Colonic mucosa (tissue), 4 donors: ENCODE measurements around the gene RING1. TPM values are rescaled to one million over a fixed set of nuclear protein-coding genes. Genes with fewer than 3 reads are reported as not detected.

ENCODE experiments used
- DNase-seq: peaks from one replicate; pipeline ENCODE4 v3.0.0-alpha.2; 2020
- H3K27ac ChIP-seq: fragments of 200-600 bp; one replicate; pipeline ENCODE4 v1.8.0; 2021
- H3K27me3 ChIP-seq: fragments of 200-600 bp; one replicate; pipeline ENCODE4 v1.8.0; 2021
- H3K36me3 ChIP-seq: fragments of 200-600 bp; one replicate; pipeline ENCODE4 v1.8.0; 2021
- H3K4me1 ChIP-seq: fragments of 200-600 bp; one replicate; pipeline ENCODE4 v1.8.0; 2021; ENCODE audit warnings: mild to moderate bottlenecking
- H3K4me3 ChIP-seq: fragments of 200-600 bp; one replicate; pipeline ENCODE4 v1.8.0; 2021
- H3K9ac ChIP-seq, 2 donors: one replicate each; pipeline ENCODE4 v1.7.0; 2013; ENCODE audit warnings: control low read depth in 2 of 2, low read depth in 2 of 2, low read length in 2 of 2
- H3K9me3 ChIP-seq: fragments of 200-600 bp; one replicate; pipeline ENCODE4 v1.8.0; 2021
- intact Hi-C: fragments of 100-400 bp; cut with DNase I; formaldehyde crosslinking; loops from one replicate; pipeline ENCODE4 v1.14.1; 2022
- total RNA-seq, 2 donors: library from RNA; stranded (reverse); fragmentation: NEBNext Ultra II Directional in 1 of 2; extraction: Animal tissue kit (Norgen Biotek cat#: 25700) in 1 of 2; gene quantifications; one replicate each; pipeline ENCODE4 v1.2.1, GENCODE V29; 2021
- TF ChIP-seq, protein P1 (sequence below): fragments of 200-600 bp; IDR thresholded peaks from one replicate; pipeline ENCODE4 v1.8.0; 2022; ENCODE audit warnings: antibody characterized with exemption, mild to moderate bottlenecking
- donor health status: healthy.
- donor health status: DM: no; HTN: no; CAD: no.
- donor health status: DM: no; HTN: no; CAD: no.

The RING1 gene
- total RNA-seq, 2 donors from 2014 or later: 24.8 to 30.9 TPM

DNA sequence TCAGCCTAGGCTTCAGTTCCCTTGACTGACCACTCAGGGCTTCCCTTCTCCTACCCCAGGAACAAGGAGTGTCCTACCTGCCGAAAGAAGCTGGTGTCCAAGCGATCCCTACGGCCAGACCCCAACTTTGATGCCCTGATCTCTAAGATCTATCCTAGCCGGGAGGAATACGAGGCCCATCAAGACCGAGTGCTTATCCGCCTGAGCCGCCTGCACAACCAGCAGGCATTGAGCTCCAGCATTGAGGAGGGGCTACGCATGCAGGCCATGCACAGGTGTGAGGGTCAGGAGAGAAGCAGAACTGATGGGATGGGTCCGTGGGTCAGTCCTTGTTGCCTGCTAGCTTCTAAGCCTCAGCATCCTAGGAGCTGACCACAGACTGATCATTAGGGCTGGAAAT is 1.6 kb downstream of the RING1 start:
- Histone ChIP-seq H3K9me3 (no peaks in the 10 kb centered on the region), H3K36me3 (no peaks in the 10 kb centered on the region), H3K4me3 (no peak overlapping the region), H3K9ac (no peak overlapping the region), H3K27ac (no peak overlapping the region), H3K27me3 (no peaks in the 10 kb centered on the region), H3K4me1 (no peaks in the 10 kb centered on the region)
- intact Hi-C loops: no loop called here
- DNase-seq: no peak
- TF ChIP-seq, protein P1, sequence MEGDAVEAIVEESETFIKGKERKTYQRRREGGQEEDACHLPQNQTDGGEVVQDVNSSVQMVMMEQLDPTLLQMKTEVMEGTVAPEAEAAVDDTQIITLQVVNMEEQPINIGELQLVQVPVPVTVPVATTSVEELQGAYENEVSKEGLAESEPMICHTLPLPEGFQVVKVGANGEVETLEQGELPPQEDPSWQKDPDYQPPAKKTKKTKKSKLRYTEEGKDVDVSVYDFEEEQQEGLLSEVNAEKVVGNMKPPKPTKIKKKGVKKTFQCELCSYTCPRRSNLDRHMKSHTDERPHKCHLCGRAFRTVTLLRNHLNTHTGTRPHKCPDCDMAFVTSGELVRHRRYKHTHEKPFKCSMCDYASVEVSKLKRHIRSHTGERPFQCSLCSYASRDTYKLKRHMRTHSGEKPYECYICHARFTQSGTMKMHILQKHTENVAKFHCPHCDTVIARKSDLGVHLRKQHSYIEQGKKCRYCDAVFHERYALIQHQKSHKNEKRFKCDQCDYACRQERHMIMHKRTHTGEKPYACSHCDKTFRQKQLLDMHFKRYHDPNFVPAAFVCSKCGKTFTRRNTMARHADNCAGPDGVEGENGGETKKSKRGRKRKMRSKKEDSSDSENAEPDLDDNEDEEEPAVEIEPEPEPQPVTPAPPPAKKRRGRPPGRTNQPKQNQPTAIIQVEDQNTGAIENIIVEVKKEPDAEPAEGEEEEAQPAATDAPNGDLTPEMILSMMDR: no peak

DNA sequence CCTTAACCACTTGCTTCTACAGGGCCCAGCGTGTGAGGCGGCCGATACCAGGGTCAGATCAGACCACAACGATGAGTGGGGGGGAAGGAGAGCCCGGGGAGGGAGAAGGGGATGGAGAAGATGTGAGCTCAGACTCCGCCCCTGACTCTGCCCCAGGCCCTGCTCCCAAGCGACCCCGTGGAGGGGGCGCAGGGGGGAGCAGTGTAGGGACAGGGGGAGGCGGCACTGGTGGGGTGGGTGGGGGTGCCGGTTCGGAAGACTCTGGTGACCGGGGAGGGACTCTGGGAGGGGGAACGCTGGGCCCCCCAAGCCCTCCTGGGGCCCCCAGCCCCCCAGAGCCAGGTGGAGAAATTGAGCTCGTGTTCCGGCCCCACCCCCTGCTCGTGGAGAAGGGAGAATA is 2.8 kb downstream of the RING1 start:
- Histone ChIP-seq H3K9ac (no peak overlapping the region), H3K4me3 (no peak overlapping the region), H3K27me3 (no peaks in the 10 kb centered on the region), H3K4me1 (no peaks in the 10 kb centered on the region), H3K27ac (no peak overlapping the region), H3K36me3 (no peaks in the 10 kb centered on the region), H3K9me3 (no peaks in the 10 kb centered on the region)
- intact Hi-C loops: no loop called here
- TF ChIP-seq, protein P1: no peak
- DNase-seq: no peak

DNA sequence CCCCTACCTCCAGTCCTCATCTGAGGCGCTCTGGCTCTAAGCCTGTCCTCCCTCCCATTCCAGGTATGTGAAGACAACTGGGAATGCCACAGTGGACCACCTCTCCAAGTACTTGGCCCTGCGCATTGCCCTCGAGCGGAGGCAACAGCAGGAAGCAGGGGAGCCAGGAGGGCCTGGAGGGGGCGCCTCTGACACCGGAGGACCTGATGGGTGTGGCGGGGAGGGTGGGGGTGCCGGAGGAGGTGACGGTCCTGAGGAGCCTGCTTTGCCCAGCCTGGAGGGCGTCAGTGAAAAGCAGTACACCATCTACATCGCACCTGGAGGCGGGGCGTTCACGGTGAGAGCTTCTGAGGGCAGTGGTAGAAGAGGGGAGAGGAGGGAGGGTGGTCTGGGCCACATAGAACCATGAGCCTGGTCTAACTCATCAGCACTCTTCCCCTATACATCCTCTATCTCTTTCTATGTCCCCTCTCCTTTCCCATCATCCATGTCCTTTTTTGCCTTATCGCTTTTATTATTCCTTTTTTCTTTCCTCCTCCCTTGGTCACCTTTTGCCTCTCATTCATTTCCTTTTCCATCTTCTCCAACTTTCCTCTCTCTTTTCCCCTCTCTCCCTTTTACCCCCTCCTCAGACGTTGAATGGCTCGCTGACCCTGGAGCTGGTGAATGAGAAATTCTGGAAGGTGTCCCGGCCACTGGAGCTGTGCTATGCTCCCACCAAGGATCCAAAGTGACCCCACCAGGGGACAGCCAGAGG is 3.5 kb downstream of the RING1 start:
- Histone ChIP-seq H3K4me1 (no peaks in the 10 kb centered on the region), H3K4me3 (no peak overlapping the region), H3K9me3 (no peaks in the 10 kb centered on the region), H3K9ac (no peak overlapping the region), H3K27ac (no peak overlapping the region), H3K27me3 (no peaks in the 10 kb centered on the region), H3K36me3 (no peaks in the 10 kb centered on the region)
- TF ChIP-seq, protein P1: no peak
- no peak for DNase-seq
- intact Hi-C loops: no loop called here

DNA sequence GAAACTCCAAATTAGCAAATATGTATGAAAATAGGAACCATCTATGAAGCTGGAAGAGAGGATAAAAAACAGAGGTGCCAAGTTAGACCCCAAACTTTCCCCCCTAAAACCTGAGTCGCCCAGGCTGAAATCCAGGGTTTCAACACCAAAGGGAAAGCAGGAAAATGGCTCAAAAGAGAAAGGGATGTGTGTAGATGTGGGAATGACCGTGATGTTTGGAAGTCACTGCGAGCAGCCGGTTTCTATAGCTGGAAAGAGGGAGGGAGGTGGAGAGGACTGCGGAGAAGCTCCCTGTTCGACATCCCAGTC is 4.5 kb downstream of the RING1 start:
- peak overlapping the region; percentile 7 for H3K4me3 ChIP-seq
- no peaks in the 10 kb centered on the region for H3K9me3 ChIP-seq
- H3K27ac ChIP-seq: no peak overlapping the region
- TF ChIP-seq, protein P1: no peak
- no peak for DNase-seq
- H3K36me3 ChIP-seq: no peaks in the 10 kb centered on the region
- H3K9ac ChIP-seq: peak overlapping the region; percentile 46 to 56
- H3K4me1 ChIP-seq: no peaks in the 10 kb centered on the region
- no peaks in the 10 kb centered on the region for H3K27me3 ChIP-seq
- intact Hi-C loops: no loop called here

DNA sequence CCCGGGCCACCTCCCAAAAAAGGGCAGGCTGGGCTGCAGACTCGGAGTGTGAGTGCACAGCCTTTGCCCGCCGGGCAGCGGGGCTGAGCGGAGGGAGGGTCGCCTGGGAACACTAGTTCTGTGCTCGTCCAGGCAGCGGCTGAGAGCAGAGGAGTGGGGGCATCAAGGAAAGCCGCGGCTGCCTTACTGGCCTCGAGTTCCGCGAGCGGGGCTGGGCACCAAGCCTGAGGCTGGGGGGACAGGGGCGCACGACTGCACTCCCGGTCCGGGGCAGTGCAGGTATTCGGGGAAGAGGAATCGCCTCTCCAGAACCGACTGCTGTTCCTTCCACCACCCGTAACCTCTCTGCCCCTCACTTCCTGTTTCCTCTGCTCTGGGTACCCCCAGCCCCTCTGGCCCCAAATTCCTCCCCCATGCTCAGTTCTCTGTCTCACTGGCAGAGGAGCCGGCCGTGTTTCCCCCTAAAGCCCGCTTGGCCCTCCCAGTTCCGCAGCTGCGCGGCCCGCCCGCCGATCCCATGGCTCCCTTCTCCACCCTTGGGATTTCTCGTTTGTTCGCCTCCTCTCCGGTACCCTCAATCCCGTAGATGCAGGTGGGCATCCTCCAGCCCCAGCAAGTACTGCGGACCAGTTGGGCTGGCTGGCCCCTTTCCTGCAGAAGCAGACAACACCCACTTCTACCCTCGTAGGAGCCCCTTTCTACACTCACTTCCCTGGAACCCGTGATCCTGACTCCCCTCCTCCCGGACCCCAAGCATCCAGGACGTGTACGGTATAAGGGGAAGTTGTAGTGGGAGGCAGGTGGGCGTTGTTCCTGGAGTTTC is 5.1 kb downstream of the RING1 start:
- TF ChIP-seq, protein P1: no peak
- Histone ChIP-seq H3K9me3 (no peaks in the 10 kb centered on the region), H3K4me3 (peak overlapping the region; percentile 7), H3K4me1 (no peaks in the 10 kb centered on the region), H3K36me3 (no peaks in the 10 kb centered on the region), H3K27me3 (no peaks in the 10 kb centered on the region), H3K27ac (no peak overlapping the region), H3K9ac (peak overlapping the region; percentile 46 to 56)
- no peak for DNase-seq
- intact Hi-C loops: no loop called here
